ENCODE results near the gene TPTE. TPM values are rescaled to one million over a fixed set of nuclear protein-coding genes. Genes with fewer than 3 reads are reported as not detected.
"Not testable (repeated sequence)": the region's sequence is repeated elsewhere in the genome, so short reads cannot be mapped to it uniquely, and the experiment has no call there.

The TPTE gene
- not detected for polyA plus RNA-seq (2013, experiment 1 of 2; ENCODE audit: insufficient read length)
- polyA plus RNA-seq (2013, experiment 2 of 2; ENCODE audit: insufficient read length): not detected

DNA sequence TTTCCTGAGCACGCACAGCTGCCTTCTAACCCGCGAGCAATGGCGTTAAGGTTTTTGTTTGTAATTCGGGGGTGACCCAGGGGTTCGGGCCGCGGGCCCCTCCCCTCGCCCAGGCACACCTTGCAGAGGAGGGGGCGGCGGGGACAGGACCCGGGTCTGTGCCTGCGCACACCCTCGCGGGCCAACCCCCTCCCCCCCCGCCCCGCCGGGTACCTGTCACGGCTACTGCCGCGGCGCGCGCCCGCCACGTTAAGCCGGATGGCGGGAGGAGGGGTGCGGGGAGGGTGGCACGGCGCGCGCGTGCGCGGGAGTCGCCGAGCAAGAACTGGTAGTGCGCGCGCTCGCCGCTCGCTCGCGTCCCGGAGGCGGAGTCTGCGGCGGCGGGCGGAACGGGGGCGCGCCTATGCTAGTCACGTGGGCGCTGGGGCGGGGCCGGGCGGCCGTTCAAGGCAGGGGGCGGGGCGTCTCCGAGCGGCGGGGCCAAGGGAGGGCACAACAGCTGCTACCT is at the start of gene TPTE:
TSS of gene TPTE (plus strand) at position 493 of the 508 bp plus-strand sequence. CDS start 17,141 bp downstream, outside the sequence.
- no peak for DNase-seq

DNA sequence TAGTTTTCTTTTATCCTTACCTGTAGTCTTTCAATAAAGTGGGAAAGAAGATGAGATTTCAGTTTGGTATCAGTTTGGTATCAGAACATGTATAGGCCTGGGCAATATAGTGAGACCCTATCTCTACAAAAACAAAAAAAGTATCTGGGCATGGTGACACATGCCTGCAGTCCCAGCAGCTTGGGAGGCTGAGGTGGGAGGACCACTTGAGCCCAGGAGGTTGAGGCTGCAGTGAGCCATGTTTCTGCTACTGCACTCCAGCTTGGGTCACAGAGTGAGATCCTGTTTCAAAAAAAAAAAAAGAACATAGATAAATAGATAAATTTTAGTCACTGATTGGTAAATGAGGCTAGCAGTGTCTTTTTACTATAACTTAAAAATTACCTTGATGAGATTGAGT is 49.4 kb upstream of the TPTE start:
- not testable (repeated sequence) for DNase-seq

GRCh38 chr21:10477794-10478193 is 43.6 kb upstream of the TPTE start:
- DNase-seq: not testable (repeated sequence)

DNA sequence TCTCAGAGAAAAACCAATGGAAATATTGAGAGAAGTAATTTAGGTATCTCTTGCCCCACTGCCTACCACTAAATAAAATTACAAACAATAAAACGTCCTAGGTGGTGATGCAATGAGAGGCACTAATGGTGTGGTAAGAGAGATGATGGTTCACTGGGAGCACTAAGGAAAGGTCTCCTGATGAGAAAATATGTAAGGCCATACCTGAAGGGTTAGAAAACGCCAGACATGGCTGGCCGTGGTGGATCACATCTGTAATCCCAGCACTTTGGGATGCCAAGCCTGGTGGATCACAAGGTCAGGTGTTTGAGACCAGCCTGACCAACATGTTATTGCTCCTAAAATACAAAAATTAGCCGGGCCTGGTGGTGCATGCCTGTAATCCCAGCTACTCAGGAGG is 41.5 kb upstream of the TPTE start:
- not testable (repeated sequence) for DNase-seq

GRCh38 chr21:10484864-10485263 is 36.5 kb upstream of the TPTE start:
- DNase-seq: not testable (repeated sequence)

GRCh38 chr21:10490453-10490852 is 30.9 kb upstream of the TPTE start:
- not testable (repeated sequence) for DNase-seq

DNA sequence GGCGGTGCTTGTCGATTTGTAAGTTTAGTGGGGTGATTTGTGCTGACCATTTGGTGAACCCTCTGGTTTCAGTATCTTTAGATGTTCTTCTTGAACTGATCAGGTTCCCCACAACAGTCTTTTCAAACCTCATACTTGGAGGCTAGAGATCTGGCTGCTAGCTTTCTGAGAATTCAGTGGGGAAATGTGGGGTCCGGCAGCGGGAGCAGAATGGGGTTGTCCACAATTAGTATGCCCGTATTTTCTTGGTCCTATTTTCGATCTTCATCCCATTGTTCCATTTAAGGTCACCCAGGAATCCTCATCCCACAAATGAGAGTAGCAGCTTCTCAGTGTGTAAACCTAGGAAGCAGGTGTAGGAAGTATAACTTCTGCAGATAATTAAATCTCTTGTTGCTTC is 10.3 kb upstream of the TPTE start:
- DNase-seq: no peak

- not testable (repeated sequence) for DNase-seq
These were observed 4.5 kb upstream of the TPTE start for GRCh38 chr21:10516889-10517288.

DNA sequence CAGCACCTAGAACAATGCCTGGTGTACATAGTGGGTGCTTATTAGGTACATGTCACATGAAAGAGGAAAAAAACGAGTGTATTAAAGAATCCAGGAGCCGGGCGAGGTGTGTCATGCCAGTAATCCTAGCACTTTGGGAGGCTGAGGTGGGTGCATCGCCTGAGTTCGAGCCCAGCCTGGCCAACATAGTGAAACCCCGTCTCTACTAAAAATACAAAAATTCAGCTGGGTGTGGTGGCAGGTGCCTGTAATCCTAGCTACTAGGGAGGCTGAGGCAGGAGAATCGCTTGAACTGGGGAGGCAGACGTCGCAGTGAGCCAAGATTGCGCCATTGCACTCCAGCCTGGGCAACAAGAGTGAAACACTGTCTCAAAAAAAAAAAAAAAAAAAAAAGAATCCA is 3.5 kb upstream of the TPTE start:
- not testable (repeated sequence) for DNase-seq

GRCh38 chr21:10521835-10522500 is 585 bp downstream of the TPTE start:
- not testable (repeated sequence) for DNase-seq

GRCh38 chr21:10539956-10540355 is 18.6 kb downstream of the TPTE start:
- DNase-seq: no peak

DNA sequence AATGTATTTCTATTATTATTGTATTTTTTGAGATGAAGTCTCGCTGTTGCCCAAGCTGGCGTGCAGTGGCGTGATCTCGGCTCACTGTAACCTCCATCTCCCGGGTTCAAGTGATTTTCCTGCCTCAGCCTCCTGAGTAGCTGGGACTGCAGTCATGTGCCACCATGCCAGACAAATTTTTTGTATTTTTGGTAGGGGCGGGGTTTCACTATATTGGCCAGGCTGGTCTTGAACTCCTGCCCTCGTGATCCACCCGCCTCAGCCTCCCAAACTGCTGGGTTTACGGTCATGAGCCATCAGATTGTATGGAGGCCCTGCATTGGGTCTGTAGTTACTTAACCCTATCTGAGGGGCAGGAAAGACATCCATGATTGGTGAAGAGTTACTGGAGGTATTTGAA is 23.0 kb downstream of the TPTE start:
- DNase-seq: not testable (repeated sequence)

- DNase-seq: not testable (repeated sequence)
These were observed 26.5 kb downstream of the TPTE start for GRCh38 chr21:10547868-10548267.

DNA sequence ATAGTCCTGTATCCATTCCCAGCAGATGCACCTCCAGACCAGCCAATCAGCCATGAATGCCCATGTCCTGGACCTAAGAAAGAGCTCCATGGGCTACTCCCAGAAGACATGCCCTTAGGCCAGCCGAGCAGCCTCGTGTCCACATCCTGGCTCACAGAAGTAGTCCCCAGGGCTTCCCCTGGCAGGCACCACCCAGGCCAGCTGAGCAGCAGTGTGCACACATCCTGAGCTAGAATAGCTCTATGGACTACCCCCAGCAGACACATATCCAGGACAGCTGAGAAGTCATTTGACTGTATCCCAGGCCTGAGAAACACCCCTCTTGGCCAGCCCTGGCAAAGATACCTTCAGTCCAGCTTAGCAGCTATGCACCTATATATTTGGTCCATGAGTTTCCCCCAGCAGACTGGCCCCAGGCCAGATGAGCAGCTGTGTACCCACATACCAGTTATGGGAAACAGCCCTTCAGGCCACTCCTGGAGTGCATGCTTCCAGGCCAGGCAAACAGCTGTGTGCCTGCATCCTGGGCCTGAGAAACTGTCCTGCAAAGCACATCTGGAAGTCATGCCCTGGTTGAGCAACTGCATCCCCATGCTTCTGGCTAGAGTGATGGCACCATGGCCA is 27.1 kb downstream of the TPTE start:
- not testable (repeated sequence) for DNase-seq

GRCh38 chr21:10570803-10571202 is 49.4 kb downstream of the TPTE start:
- DNase-seq: not testable (repeated sequence)

DNA sequence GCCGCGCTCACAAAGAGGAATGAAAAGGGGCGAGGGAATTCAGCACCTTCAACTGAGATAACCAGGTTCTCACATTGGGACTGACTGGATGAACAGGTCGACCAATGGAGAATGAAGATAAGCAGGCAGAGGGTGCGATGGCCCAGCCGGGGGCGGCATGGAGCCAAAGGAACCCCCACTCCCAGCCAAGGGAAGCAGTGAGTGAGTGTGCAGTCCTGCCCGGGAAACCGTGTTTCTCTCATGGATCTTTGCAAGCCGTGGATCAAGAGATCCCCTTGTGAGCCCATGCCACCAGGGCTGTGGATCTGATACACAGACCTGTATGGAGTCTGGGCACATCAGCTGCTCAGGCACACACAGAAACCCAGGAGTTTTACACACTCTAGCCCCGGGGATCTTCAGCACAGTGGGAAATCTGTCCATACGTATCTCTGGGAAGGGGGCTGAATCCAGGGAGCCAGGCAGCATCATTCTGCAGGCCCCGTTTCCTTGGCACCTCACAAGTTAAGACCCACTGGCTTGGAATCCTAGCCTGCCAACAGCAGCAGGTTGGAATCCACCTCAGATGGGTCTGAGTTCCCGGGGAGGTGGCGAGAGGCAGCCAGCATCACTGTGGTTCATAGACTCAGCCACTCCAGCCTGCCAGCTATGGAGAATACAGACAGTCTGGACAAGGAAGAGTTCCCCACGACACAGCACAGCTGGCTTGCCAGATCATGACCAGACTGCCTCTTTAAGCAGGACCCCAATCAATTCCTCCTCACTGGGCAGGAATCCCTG is 53.3 kb downstream of the TPTE start:
- not testable (repeated sequence) for DNase-seq

DNA sequence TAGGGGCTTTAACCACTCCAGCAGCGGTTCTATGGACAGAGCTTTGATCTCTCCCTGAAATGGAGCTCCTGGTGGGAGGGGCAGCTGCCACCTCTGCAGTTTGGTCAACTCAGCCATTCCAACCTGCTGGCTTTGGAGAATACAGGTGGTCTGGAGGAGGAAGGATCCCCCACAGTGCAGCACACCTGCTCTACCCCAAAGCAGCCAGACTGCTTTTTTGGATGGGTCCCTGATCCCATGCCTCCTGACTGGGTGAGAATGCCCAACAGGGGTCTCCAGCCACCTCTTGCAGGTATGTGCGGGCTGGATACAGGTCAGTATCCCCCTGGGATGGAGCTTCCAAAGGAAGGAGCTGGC is 53.9 kb downstream of the TPTE start:
- no peak for DNase-seq

DNA sequence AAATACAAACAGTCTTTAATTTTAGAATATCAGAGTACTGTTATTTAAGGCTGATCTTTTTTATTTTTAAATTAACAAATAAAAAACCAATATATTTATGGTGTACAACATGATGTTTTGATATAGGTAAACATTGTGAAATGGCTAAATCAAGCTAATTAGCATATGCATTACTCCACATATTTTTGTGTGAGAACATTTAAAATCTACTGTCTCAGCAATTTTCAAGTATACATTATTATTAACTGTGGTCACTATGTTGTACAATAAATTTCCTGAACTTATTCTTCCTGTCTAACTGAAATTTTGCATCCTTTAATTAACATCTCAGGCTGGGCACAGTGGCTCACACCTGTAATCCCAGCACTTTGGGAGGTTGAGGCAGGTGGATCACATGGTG is 57.5 kb downstream of the TPTE start:
- DNase-seq: not testable (repeated sequence)

DNA sequence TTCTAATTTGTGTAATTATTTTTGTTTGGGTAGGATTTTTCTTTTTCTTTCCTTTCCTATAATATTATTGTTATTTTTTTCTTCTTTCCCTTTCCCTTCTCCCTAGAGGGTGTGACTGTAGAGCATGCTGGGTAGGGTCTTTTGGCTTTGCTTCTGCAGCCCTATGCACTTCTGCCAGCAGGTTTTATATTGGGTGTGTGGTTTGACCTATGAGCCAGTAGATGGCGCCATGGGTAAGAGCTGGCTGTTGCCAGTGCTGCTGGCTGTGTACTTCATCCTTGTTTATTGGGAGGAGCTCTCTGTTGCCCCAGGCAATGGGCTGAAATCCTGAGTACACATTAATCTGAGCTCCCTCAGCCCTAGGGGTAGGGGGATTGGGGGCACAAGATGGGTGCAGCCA is 67.7 kb downstream of the TPTE start:
- not testable (repeated sequence) for DNase-seq

DNA sequence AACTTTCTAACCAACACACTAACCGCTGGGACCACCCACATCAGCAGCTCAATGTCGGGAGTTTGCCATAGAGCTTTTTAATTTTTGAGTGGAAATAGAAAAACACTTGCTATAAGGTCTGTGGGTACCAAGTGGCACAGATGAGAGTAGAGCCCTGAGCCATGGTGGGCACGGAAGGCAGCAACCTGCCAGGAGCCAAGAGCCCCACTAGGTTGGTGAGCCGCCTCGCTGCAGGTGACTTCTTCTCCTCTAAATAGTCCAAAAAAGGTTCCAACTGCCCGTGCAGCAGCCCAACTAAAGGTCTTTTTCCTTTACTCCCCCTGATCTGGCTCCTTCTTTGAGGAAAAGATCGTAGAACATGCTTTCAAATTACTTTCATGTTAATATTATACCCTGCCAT is 85.7 kb downstream of the TPTE start:
- DNase-seq: not testable (repeated sequence)

DNA sequence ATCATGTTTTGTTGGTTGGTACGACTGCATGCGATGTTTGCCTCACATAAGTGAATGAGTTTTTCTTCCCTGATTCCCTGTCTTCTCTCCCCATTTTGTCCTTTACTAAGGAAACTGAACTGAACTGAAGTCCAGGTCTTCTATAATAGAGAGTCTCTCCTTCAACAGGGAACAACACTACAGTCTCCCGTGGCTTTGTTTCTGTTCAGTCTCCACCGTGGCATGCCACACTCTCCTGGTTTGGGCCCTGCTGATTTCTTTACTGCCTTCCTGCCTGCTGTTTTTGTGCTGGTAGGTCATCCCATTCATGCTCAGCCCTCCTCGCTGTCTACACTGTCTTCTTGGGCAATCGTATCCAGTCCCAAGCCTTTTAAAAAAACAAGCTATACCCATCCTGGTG is 92.9 kb downstream of the TPTE start:
- DNase-seq: not testable (repeated sequence)

DNA sequence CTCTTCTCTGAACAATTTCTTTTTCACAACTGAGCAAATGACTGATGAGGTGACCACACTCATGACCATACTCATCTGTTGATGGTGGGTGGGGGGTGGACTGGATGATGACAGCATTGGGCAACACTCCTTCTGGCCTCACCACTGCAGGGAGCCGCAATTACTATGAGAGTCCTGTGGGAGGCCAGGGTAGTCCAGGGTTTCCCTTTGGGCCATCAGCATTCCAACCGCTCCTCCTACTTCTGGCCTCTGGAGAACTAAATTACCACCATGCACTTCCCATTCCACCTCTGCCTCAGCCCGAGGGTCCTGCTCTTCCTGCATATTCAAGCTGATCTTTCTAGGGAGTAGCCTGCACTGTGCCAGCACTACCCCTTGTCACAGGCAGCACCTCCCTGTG is 94.7 kb downstream of the TPTE start:
- DNase-seq: not testable (repeated sequence)

- DNase-seq: no peak
These were observed 95.2 kb downstream of the TPTE start for GRCh38 chr21:10616535-10616934.
